Kidney (tissue), 14 donors: ENCODE data around the gene MMP11. TPM values are rescaled to one million over a fixed set of nuclear protein-coding genes. Genes with fewer than 3 reads are reported as not detected.

ENCODE experiments used
- DNase-seq, 5 donors: peaks; one replicate each; pipeline ENCODE4 v3.0.0-alpha.2; 2013 to 2020
- FAIRE-seq: peaks from 2 replicates; lab custom pipeline; 2012; peaks lifted over from hg19 to GRCh38; lab: Jason Lieb, UNC
- H3K27ac ChIP-seq, 2 donors: one replicate each; pipeline ENCODE4 v1.7.0; 2013; ENCODE audit warnings: low read depth in 2 of 2, low read length in 2 of 2, inconsistent platforms in 1 of 2
- H3K27me3 ChIP-seq: one replicate; pipeline ENCODE4 v1.7.1; 2013; ENCODE audit warnings: low read length, inconsistent platforms; ENCODE audit not compliant: control insufficient read depth, insufficient read depth
- H3K36me3 ChIP-seq, 3 donors: one replicate each; pipeline versions ENCODE4 v1.7.0 to v1.7.1; 2013; ENCODE audit warnings: low read length in 3 of 3, control low read depth in 1 of 3, inconsistent platforms in 1 of 3; ENCODE audit not compliant: insufficient read depth in 3 of 3, control insufficient read depth in 2 of 3
- H3K4me1 ChIP-seq, 3 donors: one replicate each; pipeline versions ENCODE4 v1.7.0 to v1.7.1; 2013; ENCODE audit warnings: low read length in 3 of 3, inconsistent platforms in 1 of 3, low read depth in 1 of 3; ENCODE audit not compliant: control insufficient read depth in 2 of 3, insufficient read depth in 2 of 3
- H3K4me3 ChIP-seq, 3 donors: one replicate each; pipeline versions ENCODE4 v1.7.0 to v1.8.1; 2013; ENCODE audit warnings: low read length in 3 of 3, control low read depth in 1 of 3, inconsistent platforms in 1 of 3
- H3K9ac ChIP-seq, 3 donors: one replicate each; pipeline versions ENCODE4 v1.7.0 to v1.7.1; 2013; ENCODE audit warnings: low read length in 3 of 3, control low read depth in 1 of 3, inconsistent platforms in 1 of 3
- H3K9me3 ChIP-seq, 3 donors: one replicate each; pipeline versions ENCODE4 v1.7.0 to v1.7.1; 2013; ENCODE audit warnings: low read length in 3 of 3, control low read depth in 1 of 3, inconsistent platforms in 1 of 3; ENCODE audit not compliant: control insufficient read depth in 2 of 3, insufficient read depth in 1 of 3
- intact Hi-C: fragments of 100-400 bp; cut with DNase I; formaldehyde crosslinking; loops from one replicate; pipeline ENCODE4 v1.11.1; 2022
- polyA plus RNA-seq: library from polyadenylated mRNA; stranded (reverse); fragments of 350-450 nt; fragmentation: Illumina TruSeq; extraction: RNeasy Lipid Tissue Mini Kit (QIAGEN cat#74804); gene quantifications from one replicate; pipeline ENCODE4 v1.2.3, GENCODE V29; 2014; ENCODE audit warnings: low read depth, low replicate concordance; ENCODE audit not compliant: insufficient read depth
- total RNA-seq: library from RNA; stranded (reverse); fragmentation: NEBNext Ultra II Directional; extraction: Animal tissue kit (Norgen Biotek cat#: 25700); gene quantifications from one replicate; pipeline ENCODE4 v1.2.1, GENCODE V29; 2021
- TF ChIP-seq, protein P1 (sequence below): IDR thresholded peaks from 3 replicates; pipeline ENCODE4 v1.5.1; 2012; ENCODE audit warnings: mild to moderate bottlenecking, moderate library complexity, borderline replicate concordance; ENCODE audit not compliant: insufficient read depth; ENCODE audit errors: extremely low read depth
- donor health status: control.
- donor health status: control.
- donor health status: control.
- donor health status: control.
- donor health status: control.
- donor health status: DM: yes; HTN: yes; CAD: no.
- donor health status: Normal renal cell carcinoma (clear cell type).

The MMP11 gene
- total and polyA plus RNA-seq, 2 donors from 2014 or later = 2.7 to 4.4 TPM

DNA sequence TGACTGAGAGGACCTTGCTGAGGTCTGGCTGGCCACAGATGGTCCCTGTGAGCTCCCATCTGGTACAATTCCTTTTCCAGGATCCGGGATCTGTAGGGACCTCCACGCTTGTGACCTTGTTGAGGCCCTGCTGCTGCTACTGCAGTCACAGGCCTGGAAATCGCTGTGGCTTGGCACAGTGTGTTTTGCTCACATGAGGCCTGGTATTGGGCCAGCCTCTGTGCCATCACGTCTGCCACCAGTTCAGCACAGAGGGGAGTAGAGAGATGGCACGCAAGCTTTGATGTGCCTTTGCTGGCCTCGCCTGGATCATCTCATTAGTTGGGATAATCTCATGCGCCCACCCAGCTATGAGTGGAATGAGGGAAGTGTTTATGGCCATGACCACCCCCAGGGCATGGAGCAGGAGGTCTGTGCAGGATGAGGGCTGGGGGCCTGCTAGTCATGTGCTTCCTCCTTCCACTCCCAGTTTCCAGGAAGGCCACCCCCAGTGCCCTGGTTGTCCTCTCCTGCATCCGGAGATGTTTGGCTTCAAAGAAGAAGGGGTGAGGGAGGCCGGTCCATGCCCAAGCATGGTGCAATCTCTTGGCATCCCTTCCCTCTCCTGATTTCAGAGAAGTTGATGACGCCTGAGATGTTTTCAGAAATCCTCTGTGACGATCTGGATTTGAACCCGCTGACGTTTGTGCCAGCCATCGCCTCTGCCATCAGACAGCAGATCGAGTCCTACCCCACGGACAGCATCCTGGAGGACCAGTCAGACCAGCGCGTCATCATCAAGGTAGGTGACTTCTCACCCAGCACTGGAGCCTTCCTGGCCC lies 43.7 kb downstream of the MMP11 start:
- Histone ChIP-seq H3K9me3 (no peaks in the 10 kb centered on the region), H3K9ac (no peak overlapping the region), H3K27me3 (no peaks in the 10 kb centered on the region), H3K27ac (no peak overlapping the region), H3K4me3 (no peak overlapping the region), H3K36me3 (peaks cover 4 to 33% (median 15%) of the 10 kb centered on the region in 3 donors), H3K4me1 (no peaks in the 10 kb centered on the region)
- intact Hi-C loops = no loop called here
- DNase-seq = peak in 1 of 5 donors; percentile 39
- TF ChIP-seq, protein P1, sequence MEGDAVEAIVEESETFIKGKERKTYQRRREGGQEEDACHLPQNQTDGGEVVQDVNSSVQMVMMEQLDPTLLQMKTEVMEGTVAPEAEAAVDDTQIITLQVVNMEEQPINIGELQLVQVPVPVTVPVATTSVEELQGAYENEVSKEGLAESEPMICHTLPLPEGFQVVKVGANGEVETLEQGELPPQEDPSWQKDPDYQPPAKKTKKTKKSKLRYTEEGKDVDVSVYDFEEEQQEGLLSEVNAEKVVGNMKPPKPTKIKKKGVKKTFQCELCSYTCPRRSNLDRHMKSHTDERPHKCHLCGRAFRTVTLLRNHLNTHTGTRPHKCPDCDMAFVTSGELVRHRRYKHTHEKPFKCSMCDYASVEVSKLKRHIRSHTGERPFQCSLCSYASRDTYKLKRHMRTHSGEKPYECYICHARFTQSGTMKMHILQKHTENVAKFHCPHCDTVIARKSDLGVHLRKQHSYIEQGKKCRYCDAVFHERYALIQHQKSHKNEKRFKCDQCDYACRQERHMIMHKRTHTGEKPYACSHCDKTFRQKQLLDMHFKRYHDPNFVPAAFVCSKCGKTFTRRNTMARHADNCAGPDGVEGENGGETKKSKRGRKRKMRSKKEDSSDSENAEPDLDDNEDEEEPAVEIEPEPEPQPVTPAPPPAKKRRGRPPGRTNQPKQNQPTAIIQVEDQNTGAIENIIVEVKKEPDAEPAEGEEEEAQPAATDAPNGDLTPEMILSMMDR = no peak
- FAIRE-seq = no peak

DNA sequence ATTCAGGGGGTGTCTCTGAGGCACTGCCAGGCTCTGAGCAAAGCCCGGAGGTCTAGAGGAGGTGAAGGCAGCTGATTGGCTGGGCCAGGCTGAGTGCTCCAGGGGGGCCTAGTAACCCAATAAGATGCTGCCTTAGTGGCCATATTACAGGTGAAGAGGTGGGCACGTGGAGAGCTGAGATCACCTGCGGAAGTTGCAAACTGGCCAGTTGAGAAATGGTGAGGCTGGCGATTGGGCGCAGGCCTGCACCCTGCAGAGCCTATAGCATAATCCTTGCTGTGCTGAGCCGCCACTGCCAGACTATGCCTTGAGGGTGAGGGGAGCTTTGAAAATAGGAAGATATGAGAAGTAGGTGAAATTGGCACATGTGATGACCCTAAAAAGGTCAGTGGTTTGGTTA lies 44.5 kb downstream of the MMP11 start:
- Histone ChIP-seq H3K4me3 (no peak overlapping the region), H3K9ac (no peak overlapping the region), H3K9me3 (no peaks in the 10 kb centered on the region), H3K36me3 (peaks cover 4 to 33% (median 11%) of the 10 kb centered on the region in 3 donors), H3K4me1 (no peaks in the 10 kb centered on the region), H3K27me3 (no peaks in the 10 kb centered on the region), H3K27ac (no peak overlapping the region)
- FAIRE-seq = no peak
- TF ChIP-seq, protein P1 = no peak
- intact Hi-C loops = no loop called here
- DNase-seq = peak in 1 of 5 donors; percentile 31

DNA sequence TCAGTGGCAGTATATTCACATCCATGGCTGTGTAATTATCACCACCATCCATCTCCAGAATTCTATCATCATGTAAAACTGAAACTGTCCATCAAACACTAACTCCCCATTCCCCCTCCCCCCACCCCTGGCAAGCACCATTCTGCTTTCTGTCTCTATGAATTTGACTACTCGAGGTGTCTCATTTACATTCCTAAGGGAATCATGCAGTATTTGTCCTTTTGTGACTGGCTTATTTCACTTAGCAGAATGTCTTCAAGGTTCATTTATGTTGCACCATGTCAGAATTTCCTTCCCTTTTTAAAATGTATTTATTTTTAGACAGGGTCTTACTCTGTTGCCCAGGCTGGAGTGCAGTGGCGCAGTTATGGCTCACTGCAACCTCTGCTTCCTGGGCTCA lies 45.9 kb downstream of the MMP11 start:
- Histone ChIP-seq H3K9ac (no peak overlapping the region), H3K27me3 (no peaks in the 10 kb centered on the region), H3K9me3 (no peaks in the 10 kb centered on the region), H3K36me3 (peaks cover 4 to 38% (median 14%) of the 10 kb centered on the region in 3 donors), H3K4me1 (peaks cover 0 to 5% (median 3%) of the 10 kb centered on the region in 3 donors), H3K27ac (no peak overlapping the region), H3K4me3 (no peak overlapping the region)
- TF ChIP-seq, protein P1 = no peak
- intact Hi-C loops = no loop called here
- peak in 1 of 5 donors; percentile 25 for DNase-seq
- FAIRE-seq = no peak
